ENCODE measurements around the gene TCERG1L.
A peak's percentile ranks its signal among the peaks of the same experiment; 100 is the strongest.
"Not testable (repeated sequence)": the region's sequence is repeated elsewhere in the genome, so short reads cannot be mapped to it uniquely, and the experiment has no call there.

Gene TCERG1L

DNA sequence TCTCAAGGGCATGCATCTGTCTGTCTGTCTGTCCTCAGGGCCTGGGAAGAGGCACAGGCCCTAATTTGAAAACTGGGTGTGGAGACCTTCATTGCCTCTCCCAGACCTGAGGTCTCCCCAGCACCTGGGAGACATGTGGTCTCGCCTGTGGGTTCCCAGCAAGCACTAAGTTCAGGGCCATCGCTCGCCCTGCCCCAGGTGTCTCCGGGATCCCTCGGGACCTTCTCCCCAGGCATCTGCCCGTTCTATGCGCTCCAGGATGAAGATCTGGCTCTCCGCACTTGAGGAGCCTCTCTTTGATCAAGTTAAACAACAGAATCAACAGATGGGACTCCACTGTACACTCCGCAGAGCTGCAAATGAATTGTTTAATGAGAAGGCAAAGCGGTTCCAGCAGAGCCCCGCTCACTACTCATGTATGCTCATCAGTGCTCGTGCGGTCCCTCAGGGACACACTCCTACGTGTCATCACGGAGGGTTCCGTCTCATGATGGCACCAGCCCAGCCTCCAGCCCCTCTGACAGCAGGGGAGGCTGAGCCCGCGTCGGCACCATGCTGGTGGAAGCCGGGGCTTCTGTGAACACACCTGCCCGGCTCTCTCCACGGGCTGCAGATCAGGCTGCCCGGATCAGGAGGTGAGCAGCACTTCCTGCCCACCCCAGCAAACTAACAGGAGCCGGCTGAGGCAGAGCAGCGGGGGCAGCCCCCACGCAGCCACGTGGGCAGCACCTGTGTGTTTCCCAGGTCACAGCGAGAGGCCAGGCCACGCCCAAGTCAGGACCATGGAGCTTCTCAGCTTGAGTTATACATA, 132.8 kb downstream of the TCERG1L start:
- peak; percentile 77 for DNase-seq

DNA sequence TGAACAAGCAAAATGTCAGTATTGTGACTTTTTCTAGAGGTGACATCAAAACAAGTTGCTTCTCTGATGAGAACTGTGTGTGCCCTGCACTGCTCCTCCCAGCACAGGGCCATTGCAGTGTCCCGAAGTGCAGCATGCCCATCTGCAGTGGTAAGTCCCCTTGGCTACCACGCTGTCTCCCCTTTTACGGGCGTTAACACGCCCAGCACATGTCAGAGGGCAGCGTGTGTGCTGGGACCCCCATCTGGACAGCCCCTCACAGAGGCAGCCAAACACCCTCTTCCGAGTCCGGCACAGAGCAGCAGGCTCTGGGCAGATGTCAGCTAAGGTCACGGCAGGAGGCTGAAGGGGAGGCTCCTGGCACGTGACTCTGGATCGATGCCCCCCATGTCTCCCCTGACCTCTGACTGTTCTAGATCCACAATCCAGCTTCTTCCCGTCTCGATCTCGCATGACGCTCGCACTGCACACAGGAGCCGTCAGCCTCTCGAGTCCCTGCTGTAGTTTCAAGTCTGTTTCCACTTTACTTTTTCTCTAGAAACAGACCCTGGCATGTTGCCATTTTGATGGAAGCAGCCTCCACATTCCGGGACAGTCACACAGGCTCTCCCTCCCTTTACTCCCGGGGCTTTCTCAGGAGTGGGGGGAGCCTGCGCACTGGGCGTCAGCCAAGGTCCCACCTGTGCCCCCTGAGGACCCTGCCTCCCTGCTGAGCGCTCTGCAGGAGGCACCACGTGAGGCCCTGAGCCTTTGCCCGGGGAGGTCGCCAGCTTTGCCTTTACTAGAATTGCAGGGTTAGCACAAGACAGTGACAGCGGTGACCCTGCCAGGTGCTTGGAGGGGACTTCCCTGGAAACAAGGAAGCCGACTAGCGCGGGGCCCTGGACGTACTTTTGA, 133.8 kb downstream of the TCERG1L start:
- peak; percentile 78 for DNase-seq

DNA sequence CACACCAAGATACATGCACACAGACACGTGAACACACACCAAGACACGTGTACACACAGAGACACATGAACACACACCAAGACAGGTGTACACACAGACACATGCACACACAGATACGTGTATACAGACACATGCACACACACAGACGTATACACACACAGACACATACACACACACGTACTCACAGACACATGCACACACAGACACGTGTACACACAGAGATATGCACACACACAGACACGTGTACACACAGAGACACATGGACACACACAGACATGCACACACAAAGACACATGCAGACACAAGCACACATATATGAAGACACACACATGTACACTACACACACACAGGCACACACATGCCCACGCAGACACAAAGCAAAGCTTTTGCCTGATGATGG, 134.6 kb downstream of the TCERG1L start:
- DNase-seq: no peak

DNA sequence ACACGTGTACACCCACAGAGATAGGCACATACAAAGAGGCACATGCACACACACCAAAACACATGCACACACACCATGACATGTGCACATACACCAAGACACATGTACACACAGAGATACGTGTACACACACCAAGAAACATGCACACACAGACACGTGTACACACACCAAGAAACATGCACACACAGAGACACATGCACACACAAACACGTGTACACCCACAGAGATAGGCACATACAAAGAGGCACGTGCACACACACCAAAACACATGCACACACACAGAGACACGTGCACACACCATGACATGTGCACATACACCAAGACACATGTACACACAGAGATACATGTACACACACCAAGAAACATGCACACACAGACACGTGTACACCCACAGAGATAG, 135.2 kb downstream of the TCERG1L start:
- not testable (repeated sequence) for DNase-seq

DNA sequence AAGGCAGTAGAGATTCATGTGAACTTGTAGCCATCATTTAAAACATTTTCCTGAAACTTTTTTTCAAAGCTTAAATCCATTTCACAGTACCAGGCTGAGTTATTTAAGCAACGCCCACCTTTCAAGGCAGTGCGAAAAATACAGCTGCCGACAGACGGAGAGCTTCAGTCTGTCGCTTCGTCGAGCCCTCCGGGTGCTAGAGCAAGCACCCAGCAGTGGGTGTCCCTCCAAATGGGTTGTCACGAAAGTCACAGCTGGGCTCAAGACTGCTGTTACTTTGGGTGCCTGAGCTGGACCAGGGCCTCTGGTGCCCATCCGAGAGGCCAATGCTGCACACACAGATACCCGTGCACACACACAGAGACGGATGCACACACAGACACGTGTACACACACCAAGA, 135.6 kb downstream of the TCERG1L start:
- no peak for DNase-seq

DNA sequence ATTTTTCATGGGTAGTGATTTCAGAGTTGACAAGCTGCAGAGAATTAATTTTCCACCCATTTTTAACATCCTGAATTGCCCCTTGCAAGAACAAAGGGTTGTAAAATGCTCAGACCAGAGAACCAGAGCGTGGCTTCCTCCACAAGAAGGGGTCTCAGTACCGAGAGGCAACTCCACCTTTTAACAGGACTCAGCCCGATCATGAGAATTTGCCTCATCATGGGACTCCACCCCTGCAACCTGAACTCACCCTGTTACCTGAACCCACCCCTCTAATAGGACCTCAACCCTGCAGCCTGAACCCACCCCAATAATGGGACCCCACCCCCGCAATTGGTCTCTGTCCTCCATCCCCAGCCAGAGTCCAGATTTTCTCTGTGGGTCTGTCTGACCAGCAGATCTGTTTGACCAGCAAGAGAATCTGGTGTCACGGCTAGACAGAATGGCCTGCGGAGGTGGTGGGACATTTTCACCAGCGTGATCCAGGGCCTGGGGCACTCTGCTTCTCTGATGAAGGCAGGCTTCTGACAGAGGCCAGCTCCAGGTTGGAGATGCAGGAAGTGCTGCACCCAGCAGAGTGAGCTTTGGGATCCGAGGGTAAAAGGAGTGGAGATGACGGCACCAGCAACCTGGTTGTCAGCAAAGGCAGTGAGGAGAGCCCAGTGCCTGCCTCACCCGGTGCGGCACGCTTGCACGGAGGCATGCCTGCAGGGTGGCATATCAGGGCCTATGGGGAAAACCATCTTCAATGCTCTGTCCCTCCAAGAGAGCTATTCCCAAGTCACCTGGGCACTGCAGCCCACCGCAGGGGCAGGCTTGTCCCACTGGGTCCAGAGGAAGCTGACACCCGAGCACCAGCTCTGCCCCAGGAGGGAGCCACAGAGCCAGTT, 136.6 kb downstream of the TCERG1L start:
- no peak for DNase-seq

DNA sequence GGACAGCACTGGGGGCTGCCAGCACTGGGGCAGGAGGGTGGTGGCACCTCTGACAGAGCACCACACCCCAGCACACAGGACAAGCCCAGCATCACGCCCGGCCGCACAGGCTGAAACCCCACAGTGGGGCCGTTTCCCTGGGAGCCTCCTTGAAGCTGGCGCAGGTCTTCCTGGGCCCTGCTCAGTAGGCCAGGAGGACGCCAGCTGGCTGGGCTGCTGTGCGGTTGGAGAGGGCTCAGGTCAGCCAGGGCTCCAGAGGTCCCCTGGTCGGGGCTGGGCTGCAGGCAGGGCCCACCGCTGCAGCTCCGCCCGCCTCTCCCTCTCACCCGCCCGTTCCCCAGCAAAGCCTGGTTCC, 137.3 kb downstream of the TCERG1L start:
- DNase-seq: no peak

DNA sequence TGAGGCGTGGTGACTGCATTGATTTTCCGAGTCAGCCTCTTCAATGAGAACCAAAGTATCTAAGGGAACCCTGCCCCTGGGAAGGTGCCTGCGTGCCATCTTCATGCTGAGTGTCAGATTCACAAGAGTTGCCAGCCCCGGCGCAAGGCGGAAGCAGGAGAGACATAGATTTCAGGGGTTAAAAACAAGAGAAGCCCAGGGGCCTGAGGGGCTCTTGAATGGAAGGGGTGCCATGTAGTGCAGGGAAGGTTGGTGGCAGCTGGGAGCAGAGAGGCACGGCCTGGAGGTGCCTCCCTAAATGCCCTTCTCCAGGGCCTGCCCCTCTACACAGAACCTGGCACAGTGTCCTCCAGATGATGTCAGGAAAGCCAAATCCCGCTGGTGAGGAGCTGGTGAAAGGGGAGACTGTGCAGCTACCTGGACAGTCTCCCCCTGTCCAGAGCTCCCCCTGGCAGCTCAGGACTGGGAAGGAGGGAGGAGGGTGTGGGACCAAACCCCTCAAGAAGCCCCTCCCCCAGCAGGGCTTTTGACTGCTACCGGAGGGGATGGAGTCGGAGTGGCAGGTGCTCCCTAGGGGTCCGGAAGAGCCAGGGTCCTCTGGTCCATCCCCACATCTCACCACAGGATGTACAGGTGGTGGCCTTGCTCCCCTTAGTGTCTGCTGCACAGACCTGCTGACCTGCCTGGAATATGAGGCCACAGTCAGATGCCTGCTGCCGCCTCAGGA, 137.9 kb downstream of the TCERG1L start:
- no peak for DNase-seq

DNA sequence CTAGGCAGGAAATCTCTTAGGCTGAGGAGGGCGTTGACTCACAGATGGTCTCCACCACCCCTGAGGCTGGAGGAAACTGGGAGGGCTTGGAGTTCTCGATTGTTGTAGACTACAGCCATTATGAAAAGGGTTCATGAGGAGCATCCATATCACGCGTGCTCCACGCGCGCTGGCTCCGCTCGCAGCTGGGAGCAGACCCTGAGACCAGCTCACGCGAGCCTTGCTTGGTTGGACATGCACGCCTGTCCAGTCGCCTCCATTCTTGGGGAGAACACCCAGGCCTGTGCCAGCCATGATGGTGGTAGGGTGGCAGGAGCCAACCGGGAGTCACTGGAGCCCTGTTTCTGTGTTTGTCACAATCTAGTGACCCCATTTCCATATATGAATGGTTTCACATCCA, 139.1 kb downstream of the TCERG1L start:
- no peak for DNase-seq

DNA sequence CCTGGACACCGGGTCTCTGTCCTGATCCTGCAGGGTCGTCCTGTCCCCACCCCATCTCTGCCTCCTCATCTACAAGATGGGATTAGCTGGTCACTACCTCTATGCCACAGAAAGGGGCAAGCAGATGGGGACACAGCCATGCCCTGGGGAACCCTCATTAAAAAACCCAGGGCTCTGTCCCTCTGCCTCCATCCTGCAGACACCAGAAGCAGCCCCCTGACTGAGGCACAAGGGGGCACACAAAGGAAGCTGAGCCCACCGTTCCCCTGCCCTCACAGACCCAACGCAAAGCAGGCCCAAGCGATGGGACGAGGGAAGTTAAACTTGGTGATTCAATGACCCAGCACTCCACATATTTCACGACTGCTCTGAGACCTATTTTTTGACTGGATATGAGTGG, 142.4 kb downstream of the TCERG1L start:
- DNase-seq: no peak

DNA sequence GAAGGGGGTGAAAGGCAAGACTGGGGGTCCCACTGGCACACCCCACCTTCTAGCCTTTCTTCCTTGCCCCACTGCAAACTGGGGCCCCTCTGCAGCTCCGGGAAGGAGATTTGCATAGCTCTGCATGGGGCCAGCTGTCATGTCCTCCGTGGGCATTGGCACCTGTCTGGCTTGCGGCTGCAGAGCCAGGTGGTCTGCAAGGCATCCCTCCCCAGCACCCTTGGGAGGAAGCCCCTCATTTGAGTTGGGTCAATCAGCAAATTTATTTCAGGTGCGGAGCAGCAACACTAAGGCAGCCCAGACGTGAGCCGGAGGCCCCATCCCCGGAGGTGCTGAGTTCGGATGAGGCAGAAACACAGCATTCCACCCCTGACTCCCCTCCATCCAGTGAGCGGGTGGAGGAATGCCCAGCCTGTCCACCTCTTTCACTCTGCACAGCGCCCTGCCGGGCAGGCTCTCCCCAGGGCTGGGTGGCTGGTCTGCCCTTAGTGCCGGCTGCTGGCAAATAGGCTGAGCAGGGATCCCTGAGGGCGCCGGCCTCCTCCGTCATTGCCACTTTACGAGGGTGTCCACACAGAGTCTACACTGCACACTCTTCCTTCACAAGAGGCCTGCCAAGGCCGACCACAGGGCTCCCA, 143.2 kb downstream of the TCERG1L start:
- DNase-seq: no peak

DNA sequence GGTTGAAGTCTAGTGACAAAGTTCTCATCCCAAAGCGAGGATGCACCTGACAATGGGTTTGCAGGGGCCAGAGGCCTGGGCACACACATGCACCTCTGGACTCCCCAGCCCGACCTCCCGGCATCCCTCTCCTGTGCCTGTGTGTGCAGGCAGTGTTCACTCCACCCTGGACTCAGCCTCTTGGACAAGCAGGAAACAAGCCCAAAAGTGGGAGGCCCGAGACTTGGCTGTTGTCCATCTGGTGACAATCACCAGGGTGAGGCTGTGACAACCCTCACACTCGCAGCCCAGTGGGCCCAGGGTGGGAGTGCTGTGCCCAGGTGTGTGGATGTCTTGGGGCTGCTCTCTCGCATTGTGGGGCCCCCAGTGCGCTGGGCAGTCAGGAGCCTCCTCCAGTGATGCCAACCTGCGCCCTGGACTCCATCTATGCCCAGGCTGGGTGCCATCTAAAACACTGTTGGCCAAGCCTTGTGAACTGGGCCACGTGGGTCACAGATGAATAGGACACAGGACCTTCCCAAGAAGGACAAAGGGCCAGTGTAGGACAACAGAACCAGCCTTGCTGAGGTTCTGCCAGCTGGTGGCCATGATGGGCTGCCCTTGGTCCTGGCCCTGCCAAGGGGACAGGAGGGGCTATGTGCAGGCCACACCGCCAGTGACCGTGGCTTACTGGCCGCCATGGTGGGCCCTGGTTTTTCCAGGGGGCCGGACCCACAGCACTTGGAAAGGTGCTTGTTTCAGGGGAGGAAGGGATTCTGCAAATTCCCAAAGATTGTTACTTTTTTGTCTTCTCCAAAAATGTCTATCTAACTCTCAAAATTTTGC, 144.3 kb downstream of the TCERG1L start:
- DNase-seq: no peak

DNA sequence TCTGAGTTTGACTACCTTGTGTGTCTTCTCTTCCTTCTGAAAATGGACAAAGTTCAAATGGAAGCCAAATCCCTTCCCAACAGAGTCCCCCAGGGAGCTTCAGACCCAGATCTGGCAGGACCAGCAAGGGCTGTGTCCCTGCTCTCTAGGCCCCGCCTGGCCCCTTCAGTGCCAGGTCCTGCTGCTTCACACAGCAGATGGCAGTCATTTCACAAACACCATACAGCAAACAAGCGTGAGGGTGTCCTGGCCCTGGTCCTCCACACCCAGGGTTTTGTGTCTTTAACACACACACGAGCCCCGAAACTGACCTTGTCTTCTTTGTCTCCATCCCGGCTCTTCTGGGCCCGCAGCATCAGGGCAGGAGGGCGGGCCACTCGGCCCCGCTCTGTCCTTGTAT, 145.0 kb downstream of the TCERG1L start:
- no peak for DNase-seq

DNA sequence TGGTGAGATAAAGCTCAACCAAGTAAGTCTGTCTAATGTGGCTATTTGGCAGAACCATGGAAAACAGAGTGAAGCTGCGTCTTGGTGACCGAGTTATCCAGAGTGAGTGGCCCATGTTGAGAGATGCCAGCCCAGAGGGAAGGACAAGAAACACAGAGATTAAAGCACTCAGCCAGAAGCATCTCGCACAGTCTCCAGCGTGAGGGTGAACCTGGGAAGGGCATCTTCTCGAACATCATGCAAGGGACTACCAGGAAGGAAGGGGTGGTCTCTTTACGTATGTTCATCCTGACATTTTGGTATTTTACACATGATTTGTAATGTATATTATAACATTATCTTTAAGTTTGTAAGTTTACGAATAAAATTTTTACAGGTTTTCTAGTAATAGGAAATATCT, 146.4 kb downstream of the TCERG1L start:
- no peak for DNase-seq

DNA sequence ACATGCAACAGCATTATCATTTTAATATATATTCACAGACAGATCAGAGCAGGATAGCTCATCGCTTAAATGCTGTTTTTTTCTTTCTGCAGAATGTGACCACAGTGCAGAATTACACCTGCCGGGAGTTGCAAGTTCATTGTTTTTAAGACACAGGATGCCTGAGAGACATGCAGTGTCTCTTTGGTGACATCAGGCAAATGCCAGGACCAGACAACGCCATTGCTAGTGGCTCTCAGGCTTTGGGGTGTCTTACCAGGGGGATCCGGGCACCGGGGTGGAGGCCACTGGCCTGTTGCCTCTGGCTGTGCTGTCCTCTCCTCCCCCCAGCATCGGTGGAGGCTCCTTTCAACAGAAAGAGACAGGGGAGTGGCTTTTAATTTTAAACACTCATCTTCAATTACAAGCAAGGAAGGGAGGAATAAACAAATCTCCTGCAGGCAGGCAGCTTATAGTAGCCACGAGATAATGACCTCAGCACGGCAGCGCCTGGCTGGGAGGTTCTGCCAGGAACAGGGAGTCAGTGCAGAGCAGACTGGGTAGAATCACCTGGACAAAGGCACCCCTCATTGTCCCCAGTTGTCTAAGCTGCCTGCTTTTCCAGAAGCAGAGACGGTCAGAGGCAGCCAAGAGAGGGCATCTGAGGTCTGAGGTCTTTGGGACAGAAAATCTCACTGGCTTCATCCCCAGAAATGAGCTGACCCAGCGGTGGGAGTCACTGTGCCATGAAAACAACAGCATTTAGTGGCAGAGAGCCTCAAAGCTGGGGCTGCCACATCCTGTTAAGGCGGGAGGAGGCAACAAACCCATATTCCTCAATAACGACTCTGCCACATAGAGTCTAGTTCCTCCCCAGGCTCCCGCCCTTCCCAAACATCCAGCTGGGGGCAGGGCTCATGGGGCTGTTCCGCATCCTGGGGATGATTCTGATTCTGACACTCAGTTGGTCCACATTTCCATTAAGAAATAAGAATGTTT, 148.4 kb downstream of the TCERG1L start:
- peak; percentile 58 for DNase-seq

DNA sequence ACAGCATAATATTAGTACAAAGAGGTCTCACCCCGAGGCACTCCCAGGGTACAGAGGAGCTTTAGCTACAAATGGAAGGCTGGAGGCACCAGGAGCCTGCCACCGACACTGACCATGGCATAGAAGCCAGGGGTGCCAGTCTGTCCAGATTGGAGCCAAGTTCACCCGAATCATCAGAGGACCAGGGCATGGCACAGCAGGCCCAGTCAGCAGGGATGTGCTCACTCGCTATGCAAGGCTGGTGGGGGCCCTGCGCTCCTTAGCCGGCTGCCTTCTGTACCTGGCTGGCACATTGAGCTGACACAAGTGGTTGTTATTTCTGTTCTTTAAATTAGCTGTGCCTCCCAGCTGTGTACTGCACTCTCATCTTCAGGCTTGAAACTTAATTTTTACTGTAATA, 149.3 kb downstream of the TCERG1L start:
- peak; percentile 70 for DNase-seq

DNA sequence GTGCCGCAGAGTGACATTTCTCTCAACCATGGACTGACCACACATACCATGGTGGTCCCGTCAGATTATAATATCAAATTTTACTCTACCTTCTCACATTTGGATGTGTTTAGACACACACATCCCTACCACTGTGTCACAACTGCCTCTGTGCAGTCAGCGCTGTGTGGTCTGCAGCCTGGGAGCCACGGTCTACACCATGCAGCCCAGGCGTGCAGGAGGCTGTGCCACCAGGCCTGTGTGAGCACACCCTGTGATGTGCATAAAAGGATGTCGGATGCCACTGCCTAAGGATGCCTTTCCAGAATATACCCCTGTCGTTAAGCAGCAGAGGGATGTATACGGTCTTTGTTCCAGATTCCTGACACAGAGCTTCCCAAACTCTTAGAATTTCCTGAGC, 150.4 kb downstream of the TCERG1L start:
- no peak for DNase-seq

DNA sequence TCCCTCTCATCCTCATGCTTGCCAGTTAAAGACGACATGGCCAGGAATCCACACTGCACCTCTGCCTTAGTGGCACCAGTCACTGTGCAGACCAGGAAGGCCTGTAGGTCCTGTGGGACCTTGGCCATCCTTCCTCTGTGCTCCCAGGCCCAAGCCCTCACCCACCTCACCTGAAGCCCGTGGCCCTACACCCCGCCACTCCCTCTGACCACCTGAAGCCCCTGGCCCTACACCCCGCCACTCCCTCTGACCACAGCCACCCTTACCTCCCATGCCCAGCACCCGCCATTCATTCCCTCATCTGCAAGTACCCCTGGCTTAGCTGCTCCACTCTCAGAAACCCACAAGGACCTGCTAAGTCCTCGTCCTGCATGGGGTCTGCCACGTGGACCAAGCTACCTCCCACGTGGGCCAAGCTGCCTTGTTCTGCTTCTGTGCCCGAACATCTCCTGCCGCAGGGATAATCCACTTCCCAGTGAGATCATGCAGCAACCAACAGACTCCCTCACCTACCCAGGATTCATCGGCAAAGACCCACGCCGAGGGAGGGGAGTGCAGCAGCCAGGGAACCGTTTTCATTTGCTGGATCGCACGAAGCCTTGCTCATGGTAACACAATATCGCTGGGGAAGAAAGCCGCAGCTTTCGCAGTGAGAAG, 151.2 kb downstream of the TCERG1L start:
- no peak for DNase-seq

DNA sequence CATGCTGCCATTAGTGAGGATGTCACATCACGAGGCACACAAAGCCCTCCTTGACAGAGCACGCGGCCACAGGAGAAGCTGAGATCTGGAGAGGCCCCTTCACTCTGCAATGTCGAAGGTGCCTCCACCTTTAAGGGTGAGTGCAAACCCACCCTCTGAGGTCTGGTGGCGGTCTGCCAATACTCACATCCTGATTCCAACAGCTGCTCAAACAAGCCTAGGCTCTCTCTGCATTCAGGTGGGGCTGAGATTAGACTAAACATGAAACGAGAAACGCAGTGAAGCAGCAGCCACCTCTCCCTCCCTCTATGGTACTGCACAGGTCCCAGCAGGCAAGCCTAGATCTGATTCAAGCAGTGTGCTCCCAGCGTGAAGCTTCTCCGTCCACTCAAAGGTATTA, 151.8 kb downstream of the TCERG1L start:
- DNase-seq: peak; percentile 81

Data from RPMI8226 (cell line).